OCI-LY1 (cell line): Measurements from ENCODE around the gene BNC1.

Experiments
- H2AFZ ChIP-seq: fragments of 200-600 bp; sonication (generic), shearing (Covaris generic); 2 replicates; pipeline ENCODE4 v1.6.0; 2014; ENCODE audit warnings: antibody characterized with exemption, mild to moderate bottlenecking, low read length
- H3F3A ChIP-seq: fragments of 200-600 bp; sonication (generic), shearing (Covaris generic); 2 replicates; pipeline ENCODE4 v1.6.0; 2014; ENCODE audit warnings: mild to moderate bottlenecking, antibody characterized with exemption, low read length, moderate library complexity; ENCODE audit not compliant: insufficient read depth
- H3K27ac ChIP-seq: fragments of 200-600 bp; sonication (generic); 2 replicates; pipeline ENCODE4 v1.5.1; 2014; ENCODE audit warnings: low read length, mixed run types, mild to moderate bottlenecking, low read depth; ENCODE audit not compliant: poor library complexity, severe bottlenecking
- H3K27me3 ChIP-seq: fragments of 200-600 bp; sonication (generic); 2 replicates; pipeline ENCODE4 v1.6.0; 2014; ENCODE audit warnings: antibody characterized with exemption, mild to moderate bottlenecking, low read length, moderate library complexity; ENCODE audit not compliant: insufficient read depth
- H3K36me3 ChIP-seq: fragments of 200-600 bp; sonication (generic); 2 replicates; pipeline ENCODE4 v1.6.1; 2014; ENCODE audit warnings: mild to moderate bottlenecking, antibody characterized with exemption, low read length, moderate library complexity, mixed read lengths; ENCODE audit not compliant: insufficient read depth
- H3K4me1 ChIP-seq: fragments of 200-600 bp; sonication (generic); 2 replicates; pipeline ENCODE4 v1.5.1; 2014; ENCODE audit warnings: mild to moderate bottlenecking, low read length, moderate library complexity; ENCODE audit not compliant: insufficient read depth, severe bottlenecking
- H3K4me2 ChIP-seq: fragments of 200-600 bp; sonication (generic), shearing (Covaris generic); 2 replicates; pipeline ENCODE4 v1.6.1; 2014; ENCODE audit warnings: low read length
- H3K4me3 ChIP-seq: fragments of 200-600 bp; sonication (generic); 2 replicates; pipeline ENCODE4 v1.5.1; 2014; ENCODE audit warnings: low read length, low read depth, mild to moderate bottlenecking, mixed read lengths; ENCODE audit not compliant: poor library complexity, severe bottlenecking
- H3K79me2 ChIP-seq: fragments of 200-600 bp; shearing (Covaris generic); 2 replicates; pipeline ENCODE4 v1.6.1; 2016; ENCODE audit warnings: mixed run types, low read length, mixed read lengths; ENCODE audit not compliant: insufficient read depth
- H3K9ac ChIP-seq: fragments of 200-600 bp; sonication (generic), shearing (Covaris generic); 2 replicates; pipeline ENCODE4 v1.6.1; 2014; ENCODE audit warnings: mild to moderate bottlenecking, low read length, mixed read lengths
- H3K9me2 ChIP-seq: fragments of 200-600 bp; sonication (generic), shearing (Covaris generic); 2 replicates; pipeline ENCODE4 v1.6.1; 2014; ENCODE audit warnings: low read depth, mild to moderate bottlenecking, low read length, mixed read lengths
- H3K9me3 ChIP-seq: fragments of 200-600 bp; shearing (Covaris generic); 2 replicates; pipeline ENCODE4 v1.6.1; 2014; ENCODE audit warnings: low read length, mixed read lengths
- H4K20me1 ChIP-seq: fragments of 200-600 bp; sonication (generic), shearing (Covaris generic); 2 replicates; pipeline ENCODE4 v1.6.0; 2016; ENCODE audit warnings: mild to moderate bottlenecking, low read length; ENCODE audit not compliant: insufficient read depth
- CTCF ChIP-seq: fragments of 200-600 bp; sonication (generic), shearing (Covaris generic); IDR thresholded peaks from 2 replicates; pipeline ENCODE4 v1.5.1; 2017; ENCODE audit warnings: mild to moderate bottlenecking, antibody characterized with exemption, low read length, moderate library complexity, mixed read lengths
- EZH2 ChIP-seq: fragments of 200-600 bp; sonication (generic), shearing (Covaris generic); IDR thresholded peaks from 2 replicates; pipeline ENCODE4 v1.8.0; 2017; ENCODE audit warnings: borderline replicate concordance, mixed run types, mild to moderate bottlenecking, antibody characterized with exemption, low read length, moderate library complexity, mixed read lengths

BNC1 gene

GRCh38 chr15:83278191-83278590, 6.3 kb downstream of the BNC1 start:
- H3K4me1 ChIP-seq: no peaks in the 10 kb centered on the region
- H3K27ac ChIP-seq: no peak overlapping the region
- H3K9me2 ChIP-seq: no peaks in the 10 kb centered on the region
- H3K9ac ChIP-seq: no peak overlapping the region
- H3K4me2 ChIP-seq: no peak overlapping the region
- H3K79me2 ChIP-seq: no peaks in the 10 kb centered on the region
- H3K36me3 ChIP-seq: no peaks in the 10 kb centered on the region
- H3K4me3 ChIP-seq: no peak overlapping the region
- no peak overlapping the region for H2AFZ ChIP-seq
- H4K20me1 ChIP-seq: no peaks in the 10 kb centered on the region
- no peaks in the 10 kb centered on the region for H3K27me3 ChIP-seq
- no peak for TF ChIP-seq EZH2
- TF ChIP-seq CTCF: no peak
- no peaks in the 10 kb centered on the region for H3F3A ChIP-seq
- no peaks in the 10 kb centered on the region for H3K9me3 ChIP-seq

- Histone ChIP-seq H4K20me1 (no peaks in the 10 kb centered on the region), H3K27ac (no peak overlapping the region), H3K9me3 (no peaks in the 10 kb centered on the region), H3K36me3 (no peaks in the 10 kb centered on the region), H3K79me2 (no peaks in the 10 kb centered on the region), H3K4me2 (no peak overlapping the region), H3F3A (no peaks in the 10 kb centered on the region), H3K9me2 (no peaks in the 10 kb centered on the region), H3K9ac (no peak overlapping the region), H3K4me1 (no peaks in the 10 kb centered on the region), H3K27me3 (no peaks in the 10 kb centered on the region), H3K4me3 (no peak overlapping the region), H2AFZ (no peak overlapping the region)
- TF ChIP-seq CTCF (no peak), EZH2 (no peak)
These were observed 7.8 kb downstream of the BNC1 start for GRCh38 chr15:83276661-83277060.

- H3K9me2 ChIP-seq: no peaks in the 10 kb centered on the region
- no peak overlapping the region for H2AFZ ChIP-seq
- no peaks in the 10 kb centered on the region for H3F3A ChIP-seq
- H3K9ac ChIP-seq: no peak overlapping the region
- H3K27me3 ChIP-seq: no peaks in the 10 kb centered on the region
- no peaks in the 10 kb centered on the region for H3K79me2 ChIP-seq
- no peaks in the 10 kb centered on the region for H4K20me1 ChIP-seq
- H3K9me3 ChIP-seq: no peaks in the 10 kb centered on the region
- no peak for TF ChIP-seq CTCF
- no peak for TF ChIP-seq EZH2
- no peak overlapping the region for H3K4me2 ChIP-seq
- H3K36me3 ChIP-seq: no peaks in the 10 kb centered on the region
- H3K4me1 ChIP-seq: no peaks in the 10 kb centered on the region
- no peak overlapping the region for H3K27ac ChIP-seq
- no peak overlapping the region for H3K4me3 ChIP-seq
These were observed 9.1 kb downstream of the BNC1 start for GRCh38 chr15:83275412-83275811.
